HepG2 (cell line): ENCODE measurements around the gene LGALS8. TPM values are rescaled to one million over a fixed set of nuclear protein-coding genes. Genes with fewer than 3 reads are reported as not detected.

Source experiments
- ATAC-seq: fragments of 200-7000 bp; cut with Tn5 transposase; 3 replicates; pipeline ENCODE4 v1.9.1; 2020; ENCODE audit warnings: mild to moderate bottlenecking, moderate library complexity
- BruUV-seq: library from RNA; stranded (reverse); fragments of 400-500 nt; replicated peaks from 2 replicates; lab custom pipeline; 2021; lab: Mats Ljungman, UMichigan
- CTCF ChIA-PET: fragments of 300-600 bp; formaldehyde crosslinking; extraction: SDS; loops from one replicate; lab custom pipeline; 2021; ENCODE audit warnings: low total read pairs, inconsistent platforms, low intra/inter-chr PET ratio; lab: Yijun Ruan, JAX
- POLR2A ChIA-PET: fragments of 350-600 bp; sonication (Branson Sonifier 250); formaldehyde crosslinking; loops from one replicate; lab custom pipeline; 2020; ENCODE audit warnings: antibody characterized with exemption, inconsistent platforms; lab: Yijun Ruan, JAX
- DNase-seq: peaks from one replicate; pipeline ENCODE4 v3.0.0-alpha.2; 2015; ENCODE audit warnings: low spot score
- FAIRE-seq: peaks from 3 replicates; lab custom pipeline; 2011; peaks lifted over from hg19 to GRCh38; lab: Jason Lieb, UNC
- H2AFZ ChIP-seq: one replicate; pipeline ENCODE4 v1.6.1; 2011; ENCODE audit warnings: low read length, inconsistent platforms
- H3K27ac ChIP-seq: fragments of 300-600 bp; 3 replicates; pipeline ENCODE4 v1.8.0; 2011; ENCODE audit warnings: mixed run types, mild to moderate bottlenecking, mixed read lengths, low read length, inconsistent platforms; ENCODE audit not compliant: insufficient read depth; ENCODE audit errors: extremely low read length
- H3K27me3 ChIP-seq, 2 experiments: fragments of 200-600 bp in 1 of 2; 2 replicates in 1 of 2; 3 replicates in 1 of 2; pipeline versions ENCODE4 v1.6.0 to v1.8.0; 2011; ENCODE audit warnings: low read length in 2 of 2, mild to moderate bottlenecking in 2 of 2, moderate library complexity in 2 of 2, inconsistent platforms in 1 of 2; ENCODE audit not compliant: insufficient read depth in 2 of 2, control insufficient read depth in 1 of 2
- H3K36me3 ChIP-seq, 2 experiments: fragments of 200-600 bp in 1 of 2; replicated peaks in 1 of 2; 2 replicates in 1 of 2; 3 replicates in 1 of 2; pipeline versions ENCODE4 v1.5.1 to v1.8.0; 2011; ENCODE audit warnings: low read length in 2 of 2, inconsistent platforms in 1 of 2; ENCODE audit not compliant: insufficient read depth in 2 of 2, control insufficient read depth in 1 of 2
- H3K4me1 ChIP-seq: 2 replicates; pipeline ENCODE4 v1.5.1; 2012; ENCODE audit warnings: low read length, inconsistent platforms; ENCODE audit not compliant: insufficient read depth
- H3K4me2 ChIP-seq: 2 replicates; pipeline ENCODE4 v1.6.0; 2011; ENCODE audit warnings: low read depth, low read length, inconsistent platforms
- H3K4me3 ChIP-seq, 3 experiments: fragments of 200-600 bp in 1 of 3; sonication (generic), shearing (Covaris generic) in 1 of 3; replicated peaks in 1 of 3; 2 replicates each; pipeline ENCODE4 v1.5.1; 2011 to 2016; ENCODE audit warnings: low read length in 3 of 3, inconsistent platforms in 2 of 3, low read depth in 2 of 3, mild to moderate bottlenecking in 2 of 3, control low read depth in 1 of 3, mixed read lengths in 1 of 3; ENCODE audit not compliant: insufficient read depth in 1 of 3
- H3K79me2 ChIP-seq: one replicate; pipeline ENCODE4 v1.6.1; 2011; ENCODE audit warnings: low read length, inconsistent platforms; ENCODE audit not compliant: insufficient read depth
- H3K9ac ChIP-seq: 2 replicates; pipeline ENCODE4 v1.6.0; 2011; ENCODE audit warnings: mild to moderate bottlenecking, low read depth, low read length, inconsistent platforms; ENCODE audit not compliant: insufficient read depth
- H3K9me3 ChIP-seq: 2 replicates; pipeline ENCODE4 v1.5.1; 2012; ENCODE audit warnings: mild to moderate bottlenecking, low read length
- H4K20me1 ChIP-seq: 2 replicates; pipeline ENCODE4 v1.6.0; 2011; ENCODE audit warnings: inconsistent platforms, mild to moderate bottlenecking, low read length, moderate library complexity; ENCODE audit not compliant: insufficient read depth
- POLR2G ChIP-seq: fragments of 200-400 bp; formaldehyde crosslinking; IDR thresholded peaks from 2 replicates; pipeline ENCODE4 v1.6.1; 2018; ENCODE audit warnings: mild to moderate bottlenecking, low read depth, low read length, moderate library complexity
- ZNF207 ChIP-seq: fragments of 450-650 bp; IDR thresholded peaks from 2 replicates; pipeline ENCODE4 v1.6.1; 2016; ENCODE audit warnings: antibody characterized with exemption, borderline replicate concordance
- ZNF557 ChIP-seq: sonication (generic); formaldehyde crosslinking; IDR thresholded peaks from 2 replicates; pipeline ENCODE4 v1.4.0; 2020; ENCODE audit warnings: missing genetic modification reagents
- WGBS: methylation state at CpG from one replicate; pipeline ENCODE4 v1.1.6; 2017; ENCODE audit warnings: low lambda C conversion rate; 5-methylcytosine and 5-hydroxymethylcytosine counted together
- in situ Hi-C: cut with HindIII; loops from 2 replicates; pipeline ENCODE4 v1.10.0; 2017; ENCODE audit warnings: low pct_unique_long_range_greater_than_20kb; ENCODE audit not compliant: extremely low pct_ligation_motif_present
- intact Hi-C: fragments of 100-400 bp; cut with micrococcal nuclease; formaldehyde crosslinking; loops from one replicate; pipeline ENCODE4 v1.10.0; 2022; ENCODE audit not compliant: unreplicated experiment
- polyA plus RNA-seq, 8 experiments: library from polyadenylated mRNA; depleted of rRNA in 3 of 8; stranded (reverse) in 7 of 8; unstranded in 1 of 8; fragments of >200 nt; fragmentation: Illumina TruSeq in 4 of 8; extraction: Trizol in 4 of 8; gene quantifications; 2 replicates each; pipeline versions ENCODE4 v1.2.1 to v1.2.3, GENCODE V29; 2011 to 2016; ENCODE audit warnings: low read depth in 4 of 8, missing spikeins in 1 of 8, mixed read lengths in 1 of 8; ENCODE audit not compliant: insufficient read depth in 1 of 8
- total RNA-seq, 5 experiments: library from RNA; depleted of rRNA; stranded (reverse); fragments of >200 nt; fragmentation: Illumina TruSeq; extraction: Trizol; gene quantifications; 2 replicates each; pipeline ENCODE4 v1.2.3, GENCODE V29; 2016; ENCODE audit warnings: low read depth in 1 of 5
- TF ChIP-seq, protein P1 (sequence below), 2 experiments: sonication (generic) in 1 of 2; formaldehyde crosslinking in 1 of 2; IDR thresholded peaks; 2 replicates each; pipeline versions ENCODE4 v1.6.1 to v1.9.0; 2014 to 2022; ENCODE audit warnings: antibody characterized with exemption in 1 of 2, borderline replicate concordance in 1 of 2, inconsistent platforms in 1 of 2, low read depth in 1 of 2, missing genetic modification reagents in 1 of 2

Gene LGALS8
- total and polyA plus RNA-seq, 2 of the 13 experiments (the other 11 are each of a cell fraction or from before 2014, with no cell fraction given): 29.3 to 185 TPM

DNA sequence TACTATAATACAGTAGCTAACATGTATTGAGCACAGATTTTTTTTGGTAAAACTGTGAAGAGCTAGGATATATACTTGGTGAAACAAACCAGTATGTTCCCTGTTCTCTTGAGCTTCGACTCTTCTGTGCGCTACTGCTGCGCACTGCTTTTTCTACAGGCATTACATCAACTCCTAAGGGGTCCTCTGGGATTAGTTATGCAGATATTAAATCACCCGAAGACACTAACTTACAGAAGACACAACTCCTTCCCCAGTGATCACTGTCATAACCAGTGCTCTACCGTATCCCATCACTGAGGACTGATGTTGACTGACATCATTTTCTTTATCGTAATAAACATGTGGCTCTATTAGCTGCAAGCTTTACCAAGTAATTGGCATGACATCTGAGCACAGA lies 24.7 kb downstream of the LGALS8 start:
- no peak for DNase-seq
- no peaks in the 10 kb centered on the region for H4K20me1 ChIP-seq
- H3K4me3 ChIP-seq: no peak overlapping the region
- in situ Hi-C loops: no loop called here
- H3K4me1 ChIP-seq: no peaks in the 10 kb centered on the region
- no peak overlapping the region for H3K9ac ChIP-seq
- peak; percentile 20; the same call in 1 of the 2 replicates for TF ChIP-seq POLR2G
- TF ChIP-seq ZNF557 (CRISPR knock-in tag): no peak
- TF ChIP-seq, protein P1, sequence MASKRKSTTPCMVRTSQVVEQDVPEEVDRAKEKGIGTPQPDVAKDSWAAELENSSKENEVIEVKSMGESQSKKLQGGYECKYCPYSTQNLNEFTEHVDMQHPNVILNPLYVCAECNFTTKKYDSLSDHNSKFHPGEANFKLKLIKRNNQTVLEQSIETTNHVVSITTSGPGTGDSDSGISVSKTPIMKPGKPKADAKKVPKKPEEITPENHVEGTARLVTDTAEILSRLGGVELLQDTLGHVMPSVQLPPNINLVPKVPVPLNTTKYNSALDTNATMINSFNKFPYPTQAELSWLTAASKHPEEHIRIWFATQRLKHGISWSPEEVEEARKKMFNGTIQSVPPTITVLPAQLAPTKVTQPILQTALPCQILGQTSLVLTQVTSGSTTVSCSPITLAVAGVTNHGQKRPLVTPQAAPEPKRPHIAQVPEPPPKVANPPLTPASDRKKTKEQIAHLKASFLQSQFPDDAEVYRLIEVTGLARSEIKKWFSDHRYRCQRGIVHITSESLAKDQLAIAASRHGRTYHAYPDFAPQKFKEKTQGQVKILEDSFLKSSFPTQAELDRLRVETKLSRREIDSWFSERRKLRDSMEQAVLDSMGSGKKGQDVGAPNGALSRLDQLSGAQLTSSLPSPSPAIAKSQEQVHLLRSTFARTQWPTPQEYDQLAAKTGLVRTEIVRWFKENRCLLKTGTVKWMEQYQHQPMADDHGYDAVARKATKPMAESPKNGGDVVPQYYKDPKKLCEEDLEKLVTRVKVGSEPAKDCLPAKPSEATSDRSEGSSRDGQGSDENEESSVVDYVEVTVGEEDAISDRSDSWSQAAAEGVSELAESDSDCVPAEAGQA (IDR thresholded peaks at IDR 0.05; ENCODE audit: low read depth): no peak
- TF ChIP-seq, protein P1 (CRISPR knock-in tag; IDR thresholded peaks at IDR 0.05; ENCODE audit: borderline replicate concordance): no peak
- TF ChIP-seq ZNF207: no peak
- no peak overlapping the region for H3K27ac ChIP-seq
- peaks cover 41 to 97% of the 10 kb centered on the region in 2 experiments for H3K36me3 ChIP-seq
- intact Hi-C loops: no loop called here
- POLR2A ChIA-PET: no interaction called here
- no TSS peak for BruUV-seq
- no peak for FAIRE-seq
- WGBS: 97% methylated on average over 6 of the region's 6 CpGs
- no peaks in the 10 kb centered on the region for H3K9me3 ChIP-seq
- ATAC-seq: no peak
- CTCF ChIA-PET: no interaction called here
- no peaks in the 10 kb centered on the region for H3K79me2 ChIP-seq
- H3K27me3 ChIP-seq: no peaks in the 10 kb centered on the region
- H2AFZ ChIP-seq: no peak overlapping the region
- H3K4me2 ChIP-seq: no peak overlapping the region
